Erythroblast (primary cell): Measurements from ENCODE around the gene IL6ST.

Source experiments
- GATA1 ChIP-seq: IDR thresholded peaks from 2 replicates; pipeline ENCODE4 v1.6.1; 2011; ENCODE audit warnings: low read depth, mild to moderate bottlenecking, control low read depth, low read length, moderate library complexity
- POLR2A ChIP-seq: IDR thresholded peaks from 2 replicates; pipeline ENCODE4 v1.6.1; 2011; ENCODE audit warnings: mild to moderate bottlenecking, low read length

DNA sequence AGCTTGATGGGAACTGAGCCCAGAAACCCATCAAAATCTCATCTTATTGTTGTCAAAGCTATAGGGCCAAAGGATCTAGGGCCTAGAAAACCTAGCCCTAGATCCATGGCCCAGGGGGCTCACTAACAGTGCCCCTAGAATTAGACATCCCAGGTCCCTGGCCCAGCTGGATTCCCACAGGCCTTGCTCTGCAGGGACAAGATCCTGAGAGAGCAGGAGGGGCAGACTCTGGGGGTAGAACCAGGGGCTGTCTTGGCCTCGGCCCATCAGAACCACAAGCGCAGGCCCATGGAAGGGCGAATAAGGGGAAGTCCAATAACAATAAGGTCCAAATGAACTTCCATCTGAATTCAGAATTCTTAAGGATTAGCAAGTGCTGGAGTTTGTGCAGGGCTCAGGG is 69.6 kb downstream of the IL6ST start:
- TF ChIP-seq POLR2A (no peak), GATA1 (no peak)
